PC-3 (cell line): Measurements from ENCODE around the gene OXNAD1. TPM values are rescaled to one million over a fixed set of nuclear protein-coding genes. Genes with fewer than 3 reads are reported as not detected.
A peak's percentile ranks its signal among the peaks of the same experiment; 100 is the strongest.

ENCODE experiments used
- ATAC-seq: fragments of 200-7000 bp; cut with Tn5 transposase; 2 replicates; pipeline ENCODE4 v1.9.1; 2020; ENCODE audit warnings: mild to moderate bottlenecking, moderate library complexity
- BruUV-seq: library from RNA; stranded (reverse); fragments of 400-500 nt; replicated peaks from 2 replicates; lab custom pipeline; 2021; lab: Mats Ljungman, UMichigan
- CTCF ChIA-PET: fragments of 300-600 bp; sonication (Branson Sonifier 250); formaldehyde crosslinking; loops from one replicate; lab custom pipeline; 2022; ENCODE audit warnings: antibody characterized with exemption; lab: Charles Lee
- POLR2A ChIA-PET: fragments of 300-600 bp; sonication (Branson Sonifier 250); formaldehyde crosslinking; loops from one replicate; lab custom pipeline; 2022; ENCODE audit warnings: antibody characterized with exemption; ENCODE audit not compliant: unreplicated experiment; lab: Charles Lee
- DNase-seq: peaks from one replicate; pipeline ENCODE4 v3.0.0-alpha.2; 2015
- H2AFZ ChIP-seq: fragments of 300-600 bp; sonication (generic); 2 replicates; pipeline ENCODE4 v1.6.0; 2016; ENCODE audit warnings: antibody characterized with exemption, low read length
- H3F3A ChIP-seq: fragments of 300-600 bp; sonication (generic); one replicate; pipeline ENCODE4 v1.6.0; 2017; ENCODE audit warnings: antibody characterized with exemption, low read length, control low read depth, mild to moderate bottlenecking; ENCODE audit not compliant: unreplicated experiment
- H3K27ac ChIP-seq: fragments of 300-600 bp; sonication (generic); 2 replicates; pipeline ENCODE4 v1.5.1; 2016; ENCODE audit warnings: mild to moderate bottlenecking, low read length
- H3K27me3 ChIP-seq: fragments of 300-600 bp; sonication (generic); 2 replicates; pipeline ENCODE4 v1.6.1; 2016; ENCODE audit warnings: low read length, mixed read lengths
- H3K36me3 ChIP-seq: fragments of 300-600 bp; sonication (generic); 2 replicates; pipeline ENCODE4 v1.6.1; 2016; ENCODE audit warnings: low read depth, mixed run types, low read length, mixed read lengths
- H3K4me1 ChIP-seq: fragments of 300-600 bp; sonication (generic); 2 replicates; pipeline ENCODE4 v1.5.1; 2016; ENCODE audit warnings: low read length; ENCODE audit not compliant: insufficient read depth
- H3K4me2 ChIP-seq: fragments of 300-600 bp; sonication (generic); 2 replicates; pipeline ENCODE4 v1.6.0; 2016; ENCODE audit warnings: low read length
- H3K4me3 ChIP-seq: fragments of 300-600 bp; sonication (generic); 2 replicates; pipeline ENCODE4 v1.5.1; 2016; ENCODE audit warnings: mild to moderate bottlenecking, low read length, mixed read lengths
- H3K79me2 ChIP-seq: fragments of 300-600 bp; sonication (generic); 2 replicates; pipeline ENCODE4 v1.6.1; 2017; ENCODE audit warnings: low read length, mixed read lengths
- H3K9ac ChIP-seq: fragments of 300-600 bp; sonication (generic); 2 replicates; pipeline ENCODE4 v1.6.0; 2016; ENCODE audit warnings: mild to moderate bottlenecking, low read length
- H3K9me2 ChIP-seq: fragments of 300-600 bp; sonication (generic); replicated peaks from 2 replicates; pipeline ENCODE4 v1.6.1; 2016; ENCODE audit warnings: mixed run types, low read length, mixed read lengths
- H3K9me3 ChIP-seq: fragments of 300-600 bp; sonication (generic); 2 replicates; pipeline ENCODE4 v1.6.1; 2016; ENCODE audit warnings: low read length, mixed read lengths
- H4K20me1 ChIP-seq: fragments of 300-600 bp; sonication (generic); 2 replicates; pipeline ENCODE4 v1.6.1; 2016; ENCODE audit warnings: low read length, mixed read lengths
- CTCF ChIP-seq: fragments of 300-600 bp; sonication (generic); conservative IDR thresholded peaks from 2 replicates; pipeline ENCODE4 v1.5.1; 2017; ENCODE audit warnings: antibody characterized with exemption, low read depth, mild to moderate bottlenecking, low read length
- EZH2 ChIP-seq: fragments of 300-600 bp; sonication (generic); IDR thresholded peaks from one replicate; pipeline ENCODE4 v1.6.1; 2017; ENCODE audit warnings: antibody characterized with exemption, mild to moderate bottlenecking, low read length; ENCODE audit not compliant: unreplicated experiment
- EZH2phosphoT487 ChIP-seq: fragments of 300-600 bp; sonication (generic); IDR thresholded peaks from 2 replicates; pipeline ENCODE4 v1.6.1; 2018; ENCODE audit warnings: mild to moderate bottlenecking, antibody characterized with exemption, low read length, borderline replicate concordance
- intact Hi-C: fragments of 100-400 bp; cut with micrococcal nuclease; formaldehyde crosslinking; loops from 2 replicates; pipeline ENCODE4 v1.9.0; 2023
- total RNA-seq: library from RNA; depleted of rRNA; stranded (reverse); fragments of >200 nt; gene quantifications from 2 replicates; pipeline ENCODE4 v1.2.3, GENCODE V29; 2014

Gene OXNAD1
- total RNA-seq, 1 experiment from 2014 or later = 20.5 TPM

- ChIA-PET CTCF (no interaction called here), POLR2A (no interaction called here)
- Histone ChIP-seq H3K9me2 (no peaks in the 10 kb centered on the region), H2AFZ (no peak overlapping the region), H3K4me2 (no peak overlapping the region), H3K27me3 (no peaks in the 10 kb centered on the region), H3K36me3 (peaks cover 13% of the 10 kb centered on the region), H4K20me1 (no peaks in the 10 kb centered on the region), H3K27ac (no peak overlapping the region), H3K9me3 (no peaks in the 10 kb centered on the region), H3K9ac (no peak overlapping the region), H3F3A (no peaks in the 10 kb centered on the region), H3K79me2 (peaks cover 35% of the 10 kb centered on the region), H3K4me1 (peaks cover 5% of the 10 kb centered on the region), H3K4me3 (no peak overlapping the region)
- intact Hi-C loops = loop anchor here (10.0 kb wide), 1 partner anchor 775 kb away; no protein-coding TSS in a partner anchor
- no TSS peak for BruUV-seq
- ATAC-seq = no peak
- no peak for DNase-seq
- TF ChIP-seq CTCF (no peak), EZH2 (no peak)
Observed at GRCh38 chr3:16260046-16260445, 5.0 kb upstream of the OXNAD1 start.

- Histone ChIP-seq H3K4me1 (peaks cover 19% of the 10 kb centered on the region), H3K27ac (no peak overlapping the region), H4K20me1 (no peaks in the 10 kb centered on the region), H3K4me3 (no peak overlapping the region), H3K9ac (no peak overlapping the region), H3K27me3 (no peaks in the 10 kb centered on the region), H2AFZ (no peak overlapping the region), H3K4me2 (no peak overlapping the region), H3K36me3 (peaks cover 13% of the 10 kb centered on the region), H3K79me2 (peaks cover 56% of the 10 kb centered on the region), H3K9me3 (no peaks in the 10 kb centered on the region), H3F3A (no peaks in the 10 kb centered on the region), H3K9me2 (no peaks in the 10 kb centered on the region)
- DNase-seq = no peak
- BruUV-seq = no TSS peak
- ChIA-PET POLR2A (no interaction called here), CTCF (no interaction called here)
- TF ChIP-seq CTCF = no peak
- no peak for ATAC-seq
- intact Hi-C loops = loop anchor here (10.0 kb wide), 1 partner anchor 773 kb away; no protein-coding TSS in a partner anchor
Observed at GRCh38 chr3:16262174-16262573, 2.8 kb upstream of the OXNAD1 start.

GRCh38 chr3:16264174-16264707 is 771 bp upstream of the OXNAD1 start:
- ChIA-PET CTCF (interaction anchor here (0.5 kb wide), 1 partner anchor 123 kb away, joined by 5 read pairs; no protein-coding TSS in a partner anchor), POLR2A (interaction anchor here (0.5 kb wide), 2 partner anchors 38 to 59 kb away, joined by 3 read pairs; no protein-coding TSS in a partner anchor)
- Histone ChIP-seq H3K9me3 (no peaks in the 10 kb centered on the region), H3F3A (no peaks in the 10 kb centered on the region), H3K4me3 (peak overlapping the region; percentile 80), H3K27ac (peak overlapping the region; percentile 32), H2AFZ (peak overlapping the region; percentile 81), H3K9ac (peak overlapping the region; percentile 88), H3K27me3 (no peaks in the 10 kb centered on the region), H3K4me2 (peak overlapping the region; percentile 95), H3K9me2 (no peaks in the 10 kb centered on the region), H3K36me3 (peaks cover 13% of the 10 kb centered on the region), H3K4me1 (peaks cover 26% of the 10 kb centered on the region), H3K79me2 (peaks cover 74% of the 10 kb centered on the region), H4K20me1 (peaks cover 6% of the 10 kb centered on the region; the same call in 1 of the 2 replicates)
- BruUV-seq = TSS peak; percentile 81
- no peak for TF ChIP-seq EZH2phosphoT487
- TF ChIP-seq EZH2 = no peak
- no peak for TF ChIP-seq CTCF
- ATAC-seq = no peak
- intact Hi-C loops = loop anchor here (10.0 kb wide), 1 partner anchor 771 kb away; no protein-coding TSS in a partner anchor
- no peak for DNase-seq
